ENCODE measurements around the gene MMEL1. TPM values are rescaled to one million over a fixed set of nuclear protein-coding genes. Genes with fewer than 3 reads are reported as not detected.
A peak's percentile ranks its signal among the peaks of the same experiment; 100 is the strongest.

Gene MMEL1
- total and polyA plus RNA-seq, 2 of the 13 experiments (the other 11 are each of a cell fraction or from before 2014, with no cell fraction given) = 0.48 TPM; not detected in 1

DNA sequence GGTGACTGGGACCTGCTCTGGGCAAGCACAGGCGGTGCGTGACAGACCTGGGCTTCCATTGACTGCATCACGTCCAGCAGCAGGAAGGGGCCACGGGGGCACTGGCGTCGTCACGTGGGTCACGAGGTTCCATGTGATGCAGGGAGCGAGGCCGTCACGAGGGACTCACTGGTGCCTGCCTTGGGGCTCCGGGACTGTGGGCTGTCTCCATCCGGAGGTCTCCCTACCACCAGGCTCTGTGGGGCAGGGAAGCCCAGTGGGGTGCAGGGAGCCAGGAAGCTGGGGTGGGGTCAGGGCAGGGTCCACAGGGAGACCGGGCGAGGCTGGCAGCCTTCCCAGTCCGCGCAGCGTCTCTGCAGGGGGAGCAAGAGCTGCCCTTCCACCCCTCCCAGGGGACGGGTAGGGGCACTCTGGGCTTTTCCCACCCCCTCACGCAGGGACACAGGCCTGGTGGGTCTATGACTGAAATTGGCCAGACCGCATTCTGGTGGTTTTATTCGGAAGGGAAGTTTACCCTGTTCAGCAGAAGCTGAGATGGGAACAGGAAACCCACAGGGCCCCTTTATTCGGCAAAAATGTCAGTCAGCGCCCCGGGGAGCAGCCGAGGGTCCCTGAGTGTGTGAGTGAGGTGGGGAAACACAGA lies 77.1 kb downstream of the MMEL1 start (continued):
- no peak for TF ChIP-seq ATM (IDR thresholded peaks at IDR 0.05; ENCODE audit: borderline replicate concordance)
- TF ChIP-seq ZNF777 (CRISPR knock-in tag; IDR thresholded peaks at IDR 0.05) = peak; percentile 6; the same call in 1 of the 2 replicates
- no peak for TF ChIP-seq ZNF550 (CRISPR knock-in tag; IDR thresholded peaks at IDR 0.05; ENCODE audit: borderline replicate concordance)
- TF ChIP-seq, protein P1, sequence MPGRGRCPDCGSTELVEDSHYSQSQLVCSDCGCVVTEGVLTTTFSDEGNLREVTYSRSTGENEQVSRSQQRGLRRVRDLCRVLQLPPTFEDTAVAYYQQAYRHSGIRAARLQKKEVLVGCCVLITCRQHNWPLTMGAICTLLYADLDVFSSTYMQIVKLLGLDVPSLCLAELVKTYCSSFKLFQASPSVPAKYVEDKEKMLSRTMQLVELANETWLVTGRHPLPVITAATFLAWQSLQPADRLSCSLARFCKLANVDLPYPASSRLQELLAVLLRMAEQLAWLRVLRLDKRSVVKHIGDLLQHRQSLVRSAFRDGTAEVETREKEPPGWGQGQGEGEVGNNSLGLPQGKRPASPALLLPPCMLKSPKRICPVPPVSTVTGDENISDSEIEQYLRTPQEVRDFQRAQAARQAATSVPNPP (CRISPR knock-in tag; IDR thresholded peaks at IDR 0.05) = no peak
- TF ChIP-seq GZF1 (CRISPR knock-in tag; IDR thresholded peaks at IDR 0.05) = no peak
- TF ChIP-seq FOXC1 (CRISPR knock-in tag; IDR thresholded peaks at IDR 0.05; ENCODE audit: borderline replicate concordance) = no peak; the same call in 1 of the 2 replicates
- TF ChIP-seq ZC3H4 (CRISPR knock-in tag; IDR thresholded peaks at IDR 0.05; ENCODE audit: borderline replicate concordance) = no peak; the same call in 1 of the 2 replicates
- TF ChIP-seq, protein P2, sequence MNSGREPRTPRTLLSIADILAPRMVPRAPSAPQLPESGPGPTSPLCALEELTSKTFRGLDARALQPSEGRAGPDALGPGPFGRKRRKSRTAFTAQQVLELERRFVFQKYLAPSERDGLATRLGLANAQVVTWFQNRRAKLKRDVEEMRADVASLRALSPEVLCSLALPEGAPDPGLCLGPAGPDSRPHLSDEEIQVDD (CRISPR knock-in tag; IDR thresholded peaks at IDR 0.05; ENCODE audit: borderline replicate concordance) = no peak
- no peak for TF ChIP-seq HNF4G (IDR thresholded peaks at IDR 0.05; ENCODE audit: borderline replicate concordance, low read depth, low read length)
- TF ChIP-seq HNF4G (CRISPR knock-in tag; IDR thresholded peaks at IDR 0.05; ENCODE audit: borderline replicate concordance, low read depth) = no peak; the same call in 1 of the 2 replicates
- no peak for TF ChIP-seq KAT2B (IDR thresholded peaks at IDR 0.05; ENCODE audit: borderline replicate concordance, low read depth, low read length)
- TF ChIP-seq SCMH1 (CRISPR knock-in tag; IDR thresholded peaks at IDR 0.05; ENCODE audit: borderline replicate concordance) = no peak
- no peak for TF ChIP-seq NFE2 (CRISPR knock-in tag; IDR thresholded peaks at IDR 0.05)
- TF ChIP-seq, protein P3, sequence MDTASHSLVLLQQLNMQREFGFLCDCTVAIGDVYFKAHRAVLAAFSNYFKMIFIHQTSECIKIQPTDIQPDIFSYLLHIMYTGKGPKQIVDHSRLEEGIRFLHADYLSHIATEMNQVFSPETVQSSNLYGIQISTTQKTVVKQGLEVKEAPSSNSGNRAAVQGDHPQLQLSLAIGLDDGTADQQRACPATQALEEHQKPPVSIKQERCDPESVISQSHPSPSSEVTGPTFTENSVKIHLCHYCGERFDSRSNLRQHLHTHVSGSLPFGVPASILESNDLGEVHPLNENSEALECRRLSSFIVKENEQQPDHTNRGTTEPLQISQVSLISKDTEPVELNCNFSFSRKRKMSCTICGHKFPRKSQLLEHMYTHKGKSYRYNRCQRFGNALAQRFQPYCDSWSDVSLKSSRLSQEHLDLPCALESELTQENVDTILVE (CRISPR knock-in tag; IDR thresholded peaks at IDR 0.05) = no peak
- no peak for TF ChIP-seq ZNF335 (CRISPR knock-in tag; IDR thresholded peaks at IDR 0.05)
- TF ChIP-seq, protein P4, sequence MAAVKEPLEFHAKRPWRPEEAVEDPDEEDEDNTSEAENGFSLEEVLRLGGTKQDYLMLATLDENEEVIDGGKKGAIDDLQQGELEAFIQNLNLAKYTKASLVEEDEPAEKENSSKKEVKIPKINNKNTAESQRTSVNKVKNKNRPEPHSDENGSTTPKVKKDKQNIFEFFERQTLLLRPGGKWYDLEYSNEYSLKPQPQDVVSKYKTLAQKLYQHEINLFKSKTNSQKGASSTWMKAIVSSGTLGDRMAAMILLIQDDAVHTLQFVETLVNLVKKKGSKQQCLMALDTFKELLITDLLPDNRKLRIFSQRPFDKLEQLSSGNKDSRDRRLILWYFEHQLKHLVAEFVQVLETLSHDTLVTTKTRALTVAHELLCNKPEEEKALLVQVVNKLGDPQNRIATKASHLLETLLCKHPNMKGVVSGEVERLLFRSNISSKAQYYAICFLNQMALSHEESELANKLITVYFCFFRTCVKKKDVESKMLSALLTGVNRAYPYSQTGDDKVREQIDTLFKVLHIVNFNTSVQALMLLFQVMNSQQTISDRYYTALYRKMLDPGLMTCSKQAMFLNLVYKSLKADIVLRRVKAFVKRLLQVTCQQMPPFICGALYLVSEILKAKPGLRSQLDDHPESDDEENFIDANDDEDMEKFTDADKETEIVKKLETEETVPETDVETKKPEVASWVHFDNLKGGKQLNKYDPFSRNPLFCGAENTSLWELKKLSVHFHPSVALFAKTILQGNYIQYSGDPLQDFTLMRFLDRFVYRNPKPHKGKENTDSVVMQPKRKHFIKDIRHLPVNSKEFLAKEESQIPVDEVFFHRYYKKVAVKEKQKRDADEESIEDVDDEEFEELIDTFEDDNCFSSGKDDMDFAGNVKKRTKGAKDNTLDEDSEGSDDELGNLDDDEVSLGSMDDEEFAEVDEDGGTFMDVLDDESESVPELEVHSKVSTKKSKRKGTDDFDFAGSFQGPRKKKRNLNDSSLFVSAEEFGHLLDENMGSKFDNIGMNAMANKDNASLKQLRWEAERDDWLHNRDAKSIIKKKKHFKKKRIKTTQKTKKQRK (IDR thresholded peaks at IDR 0.05; ENCODE audit: low read length) = no peak
- TF ChIP-seq ZNF616 (CRISPR knock-in tag; IDR thresholded peaks at IDR 0.05; ENCODE audit: low read depth) = peak; percentile 83; the same call in 1 of the 2 replicates
- no peak for TF ChIP-seq MAF1 (CRISPR knock-in tag; IDR thresholded peaks at IDR 0.05; ENCODE audit: borderline replicate concordance)
- no peak for TF ChIP-seq MLLT10 (CRISPR knock-in tag; IDR thresholded peaks at IDR 0.05)
- TF ChIP-seq ZNF24 (IDR thresholded peaks at IDR 0.05) = no peak
- TF ChIP-seq MEF2D (CRISPR knock-in tag; IDR thresholded peaks at IDR 0.05) = peak; percentile 60
- TF ChIP-seq, protein P5, sequence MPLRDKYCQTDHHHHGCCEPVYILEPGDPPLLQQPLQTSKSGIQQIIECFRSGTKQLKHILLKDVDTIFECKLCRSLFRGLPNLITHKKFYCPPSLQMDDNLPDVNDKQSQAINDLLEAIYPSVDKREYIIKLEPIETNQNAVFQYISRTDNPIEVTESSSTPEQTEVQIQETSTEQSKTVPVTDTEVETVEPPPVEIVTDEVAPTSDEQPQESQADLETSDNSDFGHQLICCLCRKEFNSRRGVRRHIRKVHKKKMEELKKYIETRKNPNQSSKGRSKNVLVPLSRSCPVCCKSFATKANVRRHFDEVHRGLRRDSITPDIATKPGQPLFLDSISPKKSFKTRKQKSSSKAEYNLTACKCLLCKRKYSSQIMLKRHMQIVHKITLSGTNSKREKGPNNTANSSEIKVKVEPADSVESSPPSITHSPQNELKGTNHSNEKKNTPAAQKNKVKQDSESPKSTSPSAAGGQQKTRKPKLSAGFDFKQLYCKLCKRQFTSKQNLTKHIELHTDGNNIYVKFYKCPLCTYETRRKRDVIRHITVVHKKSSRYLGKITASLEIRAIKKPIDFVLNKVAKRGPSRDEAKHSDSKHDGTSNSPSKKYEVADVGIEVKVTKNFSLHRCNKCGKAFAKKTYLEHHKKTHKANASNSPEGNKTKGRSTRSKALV (CRISPR knock-in tag; IDR thresholded peaks at IDR 0.05) = no peak
- no peak for TF ChIP-seq MEIS1 (CRISPR knock-in tag; IDR thresholded peaks at IDR 0.05; ENCODE audit: borderline replicate concordance)

Data from HepG2 (cell line).